GM18861 (cell line): ENCODE results near the gene MIOS.
A peak's percentile ranks its signal among the peaks of the same experiment; 100 is the strongest.

Experiments used
- ATAC-seq: cut with Tn5 transposase; IDR thresholded peaks from one replicate; pipeline ENCODE4 v1.9.1; 2021; ENCODE audit not compliant: unreplicated experiment

MIOS gene

DNA sequence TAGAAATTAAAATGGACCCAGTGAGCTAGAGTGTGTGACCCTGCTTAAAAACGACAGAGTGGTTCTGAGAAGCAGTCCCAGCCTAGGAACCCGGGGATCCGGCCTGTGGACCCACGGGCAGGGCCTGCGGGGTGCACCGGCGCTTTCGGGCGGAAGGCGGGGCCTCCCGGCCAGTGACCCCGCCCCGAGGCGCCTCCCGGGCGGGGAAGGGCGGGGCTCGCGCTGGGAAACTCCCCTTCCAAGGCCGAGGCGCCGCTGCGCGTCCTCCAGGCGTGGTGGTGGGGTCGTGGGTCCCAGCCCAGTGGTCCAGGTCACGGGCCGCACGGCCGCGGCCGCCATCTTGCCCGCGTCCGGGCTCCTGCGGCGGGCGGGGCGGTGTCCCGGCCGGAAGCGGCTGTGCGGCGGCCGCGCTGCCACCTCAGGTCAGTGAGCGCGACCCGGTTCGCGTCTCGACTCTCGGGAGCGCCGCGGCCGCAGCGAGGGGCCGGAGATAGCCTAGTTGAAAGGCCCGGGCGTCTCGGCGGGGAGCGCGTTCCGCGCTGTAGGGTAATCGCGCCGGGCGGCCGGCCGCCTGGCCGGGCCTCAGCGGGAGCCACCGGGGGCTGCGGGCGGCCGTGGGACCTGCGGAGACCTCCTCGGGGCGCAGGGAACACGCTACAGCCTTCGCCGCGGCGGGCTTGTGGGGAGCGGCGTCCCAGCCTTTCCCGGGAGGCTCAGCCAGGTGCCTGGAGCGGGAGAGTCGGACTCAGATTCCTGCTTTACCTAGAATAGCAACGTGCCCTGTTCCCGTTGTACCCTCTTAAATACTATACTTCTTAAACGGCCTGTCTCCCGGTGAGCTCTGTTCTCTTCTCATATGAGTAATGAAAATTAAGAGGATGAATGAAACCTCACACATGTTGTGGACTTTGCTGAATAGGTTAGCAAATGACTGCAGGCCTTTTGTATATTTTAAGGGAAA lies at the start of gene MIOS:
TSS of gene MIOS (plus strand) at position 234 of the 961 bp plus-strand sequence. CDS start 5,592 bp downstream, outside the sequence.
- peak; percentile 60 for ATAC-seq

DNA sequence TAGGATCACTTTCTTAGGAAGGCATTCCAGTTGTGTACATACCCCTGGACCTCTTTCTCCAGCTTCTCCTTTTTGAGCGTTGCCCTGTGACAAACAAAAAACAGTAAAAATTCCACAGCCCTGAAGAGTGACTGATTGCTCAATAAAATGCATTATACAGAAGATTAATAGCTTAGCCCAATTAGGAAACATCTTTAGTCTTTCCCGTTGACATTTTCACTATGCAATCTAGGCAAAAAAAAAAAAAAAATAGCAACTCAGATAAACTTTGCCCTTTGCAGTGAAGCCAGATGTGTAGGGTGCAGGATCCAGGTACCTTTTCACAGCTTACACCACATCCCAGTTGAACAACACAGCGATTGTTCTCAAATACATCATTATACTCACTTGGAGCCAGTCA lies 48.9 kb upstream of the MIOS start:
- ATAC-seq, result no peak

DNA sequence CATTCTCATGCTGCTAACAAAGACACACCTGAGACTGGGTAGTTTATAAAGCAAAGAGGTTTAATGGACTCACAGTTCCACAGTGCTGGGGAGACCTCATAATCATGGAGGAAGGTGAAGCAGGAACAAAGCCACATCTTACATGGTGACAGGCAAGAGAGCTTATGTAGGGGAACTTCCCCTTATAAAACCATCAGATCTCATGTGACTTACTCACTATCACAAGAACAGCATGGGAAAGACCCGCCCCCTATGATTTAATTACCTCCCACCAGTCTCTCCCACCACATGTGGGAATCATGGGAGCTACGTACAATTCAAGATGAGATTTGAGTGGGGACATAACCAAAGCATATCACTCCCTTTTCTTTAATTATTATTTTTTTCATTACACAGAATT lies 47.6 kb upstream of the MIOS start:
- no peak for ATAC-seq

DNA sequence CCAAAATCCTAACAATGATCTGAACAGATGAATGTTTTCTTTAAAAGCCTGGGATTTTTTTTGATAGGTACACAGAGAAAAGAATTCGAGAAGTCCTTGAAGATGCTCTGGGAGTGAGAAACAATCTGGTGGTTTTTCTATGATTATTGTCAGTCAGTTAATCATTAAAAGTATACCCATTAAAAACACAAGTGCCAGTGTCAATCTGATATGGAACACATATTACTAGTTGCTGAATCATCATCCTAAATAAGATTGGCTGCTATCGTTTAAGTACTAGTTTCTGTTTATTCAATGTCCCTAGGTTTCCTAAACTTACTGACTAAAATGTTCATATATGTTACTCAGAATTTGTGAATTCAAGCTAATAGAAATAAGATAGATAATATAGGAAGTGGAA lies 47.2 kb upstream of the MIOS start:
- no peak for ATAC-seq

DNA sequence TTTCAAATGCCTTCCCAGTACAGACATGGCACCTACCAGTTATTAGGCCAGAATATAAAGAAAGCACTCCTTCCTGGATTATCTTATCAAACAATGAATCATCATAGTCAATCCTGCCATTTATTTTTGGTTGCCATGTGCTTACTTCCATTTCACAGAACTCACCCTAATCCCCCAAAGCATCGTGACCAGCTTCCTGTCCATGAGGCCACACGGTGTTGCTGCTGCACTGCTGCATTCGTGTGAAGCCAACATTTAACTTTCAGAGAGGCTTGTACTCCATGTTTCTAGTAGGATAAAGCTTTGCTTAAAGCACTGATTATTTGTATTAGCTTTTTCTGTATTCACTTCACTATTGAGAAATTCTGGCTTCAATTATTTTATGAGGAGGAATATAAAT lies 45.4 kb upstream of the MIOS start:
- ATAC-seq, result no peak

DNA sequence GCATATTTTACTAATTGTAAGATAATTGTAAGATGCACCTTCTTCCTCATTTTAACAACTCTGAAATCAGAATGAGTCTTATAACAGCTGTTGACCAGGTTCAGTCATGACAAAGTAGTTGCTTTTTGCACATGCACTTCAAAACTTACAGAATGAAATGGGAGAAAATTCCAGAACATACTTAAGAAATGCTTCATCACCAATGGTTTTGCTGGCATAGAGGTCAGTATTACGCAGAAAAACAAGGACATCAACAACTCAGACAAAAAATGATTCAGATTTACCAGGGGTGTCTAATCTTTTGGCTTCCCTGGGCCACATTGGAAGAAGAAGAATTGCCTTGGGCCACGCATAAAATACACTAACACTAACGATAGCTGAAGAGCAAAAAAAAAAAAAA lies 44.3 kb upstream of the MIOS start:
- ATAC-seq, result no peak

DNA sequence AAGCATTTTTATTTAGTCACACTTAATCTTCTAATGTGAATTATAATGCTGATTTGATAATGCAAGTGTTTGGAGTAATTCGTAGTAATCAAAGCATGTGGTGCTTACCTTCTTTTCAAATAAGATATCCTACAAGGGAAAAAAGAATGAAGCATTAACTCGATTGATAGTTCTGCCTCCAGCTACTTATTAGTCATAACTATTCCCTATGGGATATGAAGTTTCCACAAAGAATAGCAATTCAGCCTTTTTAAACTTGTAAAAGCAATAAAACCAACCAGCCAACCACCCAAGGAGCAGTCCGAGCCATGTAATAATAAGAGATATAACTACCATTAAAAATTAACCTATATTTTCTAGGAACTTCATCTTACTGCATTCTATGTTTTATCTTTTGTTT lies 42.6 kb upstream of the MIOS start:
- ATAC-seq, result no peak

DNA sequence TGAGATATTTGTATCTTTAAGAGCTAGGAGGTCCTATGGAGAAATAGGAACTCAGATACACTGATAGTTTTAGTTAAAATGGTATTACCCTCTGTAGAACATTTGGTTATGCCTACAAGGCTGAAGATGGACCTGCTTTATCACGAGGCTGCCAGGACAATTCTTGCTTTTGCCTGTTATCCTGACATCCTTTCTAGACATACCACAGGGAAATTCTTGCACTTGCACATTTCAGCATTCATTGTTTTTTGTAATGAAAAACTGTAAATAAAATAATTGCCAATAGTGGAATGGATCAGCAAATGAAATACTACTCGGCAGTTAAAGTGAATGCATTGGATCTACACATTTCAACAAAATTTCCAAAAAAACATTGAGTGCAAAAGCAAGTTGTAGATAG lies 40.7 kb upstream of the MIOS start:
- ATAC-seq, result no peak

DNA sequence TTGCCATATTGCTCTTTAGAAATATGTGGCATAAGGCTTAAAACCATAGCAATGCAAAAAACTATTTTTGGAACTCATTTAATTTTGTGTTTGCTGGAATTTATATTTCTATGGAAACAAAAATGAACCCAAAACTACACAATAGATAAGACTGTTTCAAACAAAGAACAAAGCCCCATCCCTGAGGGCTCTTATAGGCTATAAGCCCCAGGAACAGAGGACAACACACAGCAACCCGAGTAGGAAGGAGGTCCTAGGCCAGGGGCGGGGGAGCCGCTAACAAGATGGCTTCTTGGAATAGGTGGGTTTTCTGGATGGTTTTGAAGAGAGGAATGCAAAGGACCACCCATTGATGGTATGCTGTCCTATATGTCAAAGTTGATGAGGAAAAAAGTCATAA lies 39.6 kb upstream of the MIOS start:
- no peak for ATAC-seq

DNA sequence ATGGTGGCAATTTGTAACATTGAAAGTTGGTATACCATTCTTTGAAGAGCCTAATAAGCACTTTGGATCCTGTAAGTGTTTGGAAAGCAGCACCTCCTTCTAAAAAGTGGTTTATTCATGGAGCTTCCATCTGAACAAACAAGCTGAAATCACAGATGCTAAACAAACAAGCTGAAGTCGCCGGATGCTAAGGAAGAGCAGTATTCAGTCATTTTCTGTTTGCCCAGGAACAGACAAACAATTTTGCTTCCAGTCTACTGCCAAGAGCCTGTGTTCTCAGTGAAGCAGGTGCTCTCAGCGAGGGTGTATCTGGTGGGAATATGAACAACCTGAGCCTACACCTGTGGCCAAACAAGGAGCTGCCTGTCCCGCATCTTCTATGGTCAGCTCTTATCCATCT lies 37.4 kb upstream of the MIOS start:
- ATAC-seq, result no peak

DNA sequence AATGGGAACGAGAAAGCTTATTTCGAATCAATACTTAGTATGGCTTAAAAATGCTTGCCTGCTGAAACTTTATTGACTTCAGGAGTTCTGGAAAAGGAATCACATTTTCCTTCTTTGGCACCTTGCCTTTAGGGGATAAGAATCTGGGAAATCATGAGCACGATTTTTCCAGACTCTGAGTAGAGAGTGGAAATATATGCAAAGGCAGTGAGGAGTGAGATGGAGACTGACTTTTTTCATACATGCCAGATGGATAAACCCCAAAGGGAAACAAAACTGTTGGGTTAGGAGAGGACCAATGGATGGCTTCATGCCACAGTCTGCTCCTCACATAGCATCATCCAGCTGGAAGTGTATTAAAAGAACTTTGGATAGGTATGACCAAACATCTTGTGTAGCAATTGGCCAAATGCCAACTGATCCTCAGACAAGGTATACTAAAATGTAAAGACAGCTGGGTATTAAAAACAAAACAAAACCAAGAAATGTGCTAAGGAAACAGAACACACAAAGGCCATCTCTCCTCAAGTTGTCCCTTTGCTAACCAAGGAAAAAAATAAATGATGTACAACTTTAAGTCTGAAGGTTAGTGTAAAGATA lies 32.8 kb upstream of the MIOS start:
- ATAC-seq, result no peak

DNA sequence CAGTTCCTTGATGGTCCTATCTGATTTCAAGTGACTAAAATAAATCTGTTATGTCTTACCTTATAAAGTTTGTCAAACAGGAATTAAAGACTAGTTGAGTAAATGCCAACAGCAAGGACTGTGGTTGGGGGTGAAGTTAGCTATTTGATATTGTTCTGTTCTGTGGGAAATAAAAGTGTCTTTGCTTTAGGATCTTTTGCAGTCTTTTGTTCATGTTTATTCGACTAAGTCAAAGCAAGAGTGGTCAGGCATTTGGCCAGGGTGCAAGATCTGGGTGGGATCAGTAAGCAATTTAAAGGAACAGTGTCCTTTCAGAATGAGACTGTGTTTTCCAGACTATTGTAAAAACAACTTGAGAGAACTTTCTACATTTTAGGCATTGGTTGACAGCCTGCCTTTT lies 31.0 kb upstream of the MIOS start, which contains the start of gene COL28A1:
TSS of gene COL28A1 (minus strand) at position 183 of the 400 bp plus-strand sequence. CDS start 2,998 bp downstream, outside the sequence.
- ATAC-seq, result no peak

DNA sequence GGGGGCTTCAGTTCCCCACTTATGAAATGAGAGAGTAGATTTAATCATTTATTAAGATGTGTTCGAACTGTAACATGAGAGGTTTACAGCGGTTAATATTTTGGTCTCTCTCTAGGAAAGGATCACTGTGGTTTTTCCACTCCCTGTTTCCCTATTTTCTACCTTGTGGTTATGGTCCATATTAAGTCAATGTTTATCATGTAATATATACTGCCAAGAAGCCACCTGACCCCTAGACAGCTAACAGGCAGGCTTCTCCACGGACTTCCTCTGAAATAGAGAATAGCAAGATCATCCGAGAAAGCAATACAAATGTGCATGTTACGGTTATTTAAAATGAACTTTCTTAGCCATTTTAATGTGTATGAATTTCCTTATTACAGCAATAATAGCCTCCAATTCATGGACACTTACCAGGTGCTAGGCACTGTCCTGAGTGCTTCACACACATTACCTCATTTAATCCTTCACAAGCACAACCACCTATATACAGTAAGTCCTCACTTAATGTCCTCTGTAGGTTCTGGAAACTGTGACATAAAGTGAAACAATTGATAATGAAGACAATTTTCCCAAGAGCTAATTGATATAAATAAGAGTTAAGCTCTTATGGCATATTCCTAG lies 30.2 kb upstream of the MIOS start:
- ATAC-seq, result no peak

DNA sequence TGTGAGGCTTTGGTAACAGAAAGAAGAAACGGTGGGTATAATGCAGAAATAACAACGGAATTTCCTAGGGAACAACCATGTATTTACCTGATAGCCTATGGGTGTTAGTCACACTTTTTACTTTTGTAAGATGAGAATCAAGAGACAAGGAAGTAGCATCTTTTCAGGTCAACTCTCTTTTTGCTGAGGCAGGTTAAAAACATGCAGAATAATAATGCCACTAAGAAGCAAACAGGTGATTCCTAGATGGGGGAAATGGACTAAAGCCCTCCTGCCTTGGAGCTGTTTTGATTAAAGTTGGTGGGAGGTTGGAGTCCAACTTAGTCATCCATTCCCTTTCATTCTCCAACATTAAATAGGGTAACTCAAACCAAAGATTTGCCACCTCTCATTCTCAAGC lies 29.0 kb upstream of the MIOS start:
- no peak for ATAC-seq

DNA sequence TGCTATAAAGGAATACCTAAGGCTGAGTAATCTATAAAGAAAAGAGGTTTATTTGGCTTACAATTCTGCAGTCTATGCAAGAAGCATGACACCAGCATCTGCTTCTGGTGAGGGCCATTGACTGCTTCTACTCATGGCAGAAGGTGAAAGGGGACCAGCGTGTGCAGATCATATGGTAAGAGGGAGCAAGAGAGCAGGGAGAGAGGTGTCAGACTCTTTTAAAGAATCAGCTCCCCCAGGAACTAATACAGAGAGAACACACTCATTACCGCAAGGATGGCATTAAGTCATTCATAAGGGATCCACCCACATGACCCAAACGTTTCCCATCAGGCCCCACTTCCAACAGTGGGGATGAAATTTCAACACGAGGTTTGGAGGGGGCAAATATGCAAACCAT lies 27.5 kb upstream of the MIOS start:
- no peak for ATAC-seq

DNA sequence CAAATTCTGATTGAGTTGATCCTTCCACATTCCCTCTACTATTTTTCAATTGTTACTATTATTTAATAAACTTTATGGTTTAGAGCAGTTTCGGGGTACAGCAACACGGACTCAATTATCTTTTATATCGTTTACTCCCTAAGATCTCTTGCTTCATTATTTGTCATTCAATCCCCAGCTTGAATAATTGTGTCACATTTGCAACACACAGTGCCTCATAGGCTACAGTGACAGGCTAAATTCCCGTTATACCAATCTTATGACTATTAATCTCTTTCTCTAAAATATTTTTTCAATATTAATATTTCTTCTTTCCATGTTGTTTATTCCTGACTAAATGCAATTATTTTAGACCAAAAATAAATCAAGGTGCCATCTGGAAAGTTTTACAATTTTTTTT lies 27.0 kb upstream of the MIOS start:
- ATAC-seq, result no peak

DNA sequence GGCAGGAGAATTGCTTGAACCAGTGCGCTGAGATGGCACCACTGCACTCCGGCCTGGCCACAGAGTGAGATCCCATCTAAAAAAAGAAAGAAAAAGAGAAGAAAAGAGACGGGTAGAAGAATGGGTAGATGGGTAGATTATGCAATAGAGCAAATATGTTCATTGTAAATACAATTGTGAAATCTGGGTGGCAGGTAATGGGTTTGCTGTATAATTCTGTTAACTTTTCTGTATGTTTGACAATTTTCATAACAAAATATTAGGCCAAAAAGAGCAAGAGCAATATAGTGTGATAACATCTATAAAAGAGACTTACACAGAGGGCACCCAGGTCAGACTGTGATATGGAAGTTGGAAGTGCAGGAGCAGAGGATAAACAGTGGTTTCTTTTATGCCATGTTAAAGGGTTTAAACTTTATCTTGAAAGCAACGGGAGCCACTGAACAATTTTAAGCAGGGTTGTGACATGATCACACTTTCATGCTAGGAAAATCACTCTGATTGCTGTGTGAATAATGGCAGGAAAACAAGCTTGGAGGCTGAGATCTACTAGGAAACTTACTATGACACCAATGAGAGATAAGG lies 24.3 kb upstream of the MIOS start:
- ATAC-seq, result no peak

DNA sequence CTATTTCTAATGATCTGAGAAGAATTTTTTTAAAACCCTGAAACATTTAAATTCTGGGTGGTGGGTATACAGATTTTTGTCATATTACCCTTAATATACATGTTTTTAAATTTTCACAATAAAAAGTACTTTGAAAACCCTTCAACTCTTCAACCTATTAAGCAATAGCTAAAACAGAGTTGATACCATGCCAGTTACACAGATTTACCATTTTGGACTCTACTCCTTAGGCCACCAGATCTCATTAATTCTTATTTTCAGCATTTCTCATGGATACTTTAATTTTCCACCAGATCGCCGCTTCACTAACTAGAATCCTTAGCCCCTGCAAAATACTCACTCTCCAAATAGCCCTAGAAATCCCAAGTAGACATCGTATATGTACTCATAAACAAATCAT lies 18.3 kb upstream of the MIOS start:
- ATAC-seq, result no peak

DNA sequence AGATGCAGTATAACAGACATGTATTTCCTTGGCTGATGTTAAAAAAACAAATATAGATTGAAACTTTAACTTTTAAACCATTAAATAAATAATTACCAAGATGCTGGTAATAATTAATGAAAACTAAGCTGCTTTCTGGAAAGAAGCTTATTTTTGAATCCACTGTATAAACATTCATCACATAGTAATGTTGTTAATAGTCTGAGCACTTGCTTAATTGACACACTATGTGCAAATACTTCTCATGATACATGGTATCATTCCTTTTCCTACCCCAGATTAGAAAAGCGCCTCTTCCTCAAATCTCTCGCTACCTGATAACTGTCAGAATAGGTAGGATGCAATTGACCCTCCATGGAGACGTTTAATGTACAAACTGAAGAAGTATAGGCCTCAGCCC lies 16.0 kb upstream of the MIOS start:
- no peak for ATAC-seq

DNA sequence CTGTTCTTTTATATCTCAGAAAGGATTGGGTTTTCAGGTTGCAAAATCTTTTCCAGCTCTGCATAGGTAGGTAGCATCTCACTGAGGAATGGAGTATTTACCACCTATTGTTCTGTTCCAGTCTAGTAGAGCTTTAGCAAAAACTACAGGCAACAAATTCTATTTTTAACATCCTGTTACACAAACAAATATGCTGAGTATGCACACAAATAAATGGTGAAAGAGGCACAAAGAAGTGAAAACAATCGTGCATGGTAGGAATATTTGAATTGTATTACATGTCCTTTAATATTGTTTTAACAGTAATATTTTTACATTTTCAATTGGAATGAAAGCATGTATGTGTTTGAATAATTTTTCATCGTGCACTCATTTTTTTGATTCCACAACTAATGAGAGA lies 14.5 kb upstream of the MIOS start:
- no peak for ATAC-seq

DNA sequence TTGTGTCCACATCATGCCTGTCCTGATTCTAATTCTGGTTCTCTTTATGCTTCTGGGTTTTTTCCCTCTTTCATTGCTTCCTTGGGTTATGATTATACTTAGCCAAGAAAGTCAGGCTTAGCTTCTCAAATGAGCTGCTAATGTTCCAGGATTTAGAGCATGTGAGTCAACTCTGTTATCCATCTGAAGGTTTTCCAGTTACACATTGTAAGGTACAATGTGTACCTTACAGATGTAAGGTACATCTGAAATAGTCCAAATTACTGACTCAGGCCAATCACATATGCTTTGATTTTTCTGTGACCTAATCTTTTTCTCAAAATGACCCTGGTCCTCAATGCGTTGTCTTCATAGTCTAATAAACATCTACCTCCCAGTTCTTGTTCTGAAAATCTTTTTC lies 13.3 kb upstream of the MIOS start:
- ATAC-seq, result no peak

DNA sequence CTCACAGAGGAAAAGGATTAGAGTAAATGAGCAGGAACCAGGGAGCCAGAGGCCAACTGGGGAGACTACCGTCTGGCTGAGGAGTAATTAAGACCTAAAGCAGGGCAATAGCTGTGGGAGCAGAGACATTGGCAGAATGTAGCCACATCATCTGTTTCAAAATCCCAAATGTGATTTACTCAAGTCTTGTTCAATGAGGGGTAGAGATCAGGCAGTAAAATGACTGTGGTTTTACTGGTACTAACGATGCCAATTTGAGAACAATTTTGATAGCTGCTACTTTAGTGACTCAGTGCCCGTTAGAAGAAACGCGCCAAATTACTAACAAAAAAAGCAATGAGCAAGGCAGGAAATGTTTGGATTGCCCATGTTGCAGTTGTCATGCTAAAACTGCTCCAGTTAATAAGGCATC lies 12.7 kb upstream of the MIOS start:
- ATAC-seq, result no peak
